ENCODE data around the gene SLC25A43. TPM values are rescaled to one million over a fixed set of nuclear protein-coding genes. Genes with fewer than 3 reads are reported as not detected.

The SLC25A43 gene
- polyA plus RNA-seq, 2 of the 4 experiments (the other 2 are of a cell fraction), result 27.4 to 31.2 TPM

DNA sequence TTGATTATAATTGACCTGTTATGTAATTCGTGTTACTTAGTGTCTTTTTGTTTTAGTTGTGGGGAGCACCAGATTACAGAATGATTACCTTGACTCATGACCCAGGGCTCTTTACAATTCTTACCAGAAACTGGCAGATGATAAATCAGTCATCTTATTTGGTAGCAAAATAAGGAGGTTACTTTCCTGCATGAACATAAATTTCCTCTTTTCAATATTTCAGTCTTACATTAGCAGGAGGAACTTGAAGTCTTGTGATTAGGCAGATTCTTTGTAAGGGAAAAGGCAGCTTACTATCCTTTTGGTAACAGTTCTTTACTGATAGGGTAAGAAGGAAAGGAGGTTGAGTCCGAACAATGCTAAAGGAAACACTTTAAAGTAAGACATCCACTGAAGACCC is 43.1 kb downstream of the SLC25A43 start:
- FAIRE-seq, result no peak

DNA sequence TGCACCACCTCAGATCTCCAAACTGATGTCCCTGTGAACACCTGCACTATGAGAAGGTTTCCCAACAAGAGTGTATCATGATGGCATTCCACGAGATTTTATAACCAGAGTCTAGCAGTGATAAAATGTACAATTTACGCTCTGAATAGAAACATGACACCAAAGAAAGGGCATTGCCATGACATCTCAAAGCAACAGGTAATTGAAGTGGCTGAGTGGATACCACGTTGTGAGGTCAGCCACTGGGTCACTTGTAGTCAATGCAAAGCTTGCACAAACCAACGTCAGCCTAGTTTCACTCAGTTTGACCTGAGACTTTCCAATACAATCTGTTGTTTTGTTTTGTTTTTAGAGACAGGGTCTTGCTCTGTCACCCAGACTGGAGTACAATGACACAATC is 54.1 kb downstream of the SLC25A43 start:
- FAIRE-seq (no peak), DNase-seq (ENCODE audit: low read depth in 1 of 2, low spot score in 1 of 2) (no peak), ATAC-seq (no peak)
- H3K9me3 ChIP-seq, result no peaks in the 10 kb centered on the region
- ChIA-PET CTCF (interaction anchor here (0.9 to 1.0 kb wide), 2 partner anchors 35 to 66 kb away, joined by 3 to 4 read pairs; no protein-coding TSS in a partner anchor), POLR2A (no interaction called here)
- no peak overlapping the region for H3K4me2 ChIP-seq
- TF ChIP-seq NR3C1 (IDR thresholded peaks at IDR 0.05), result no peak
- H3K27ac ChIP-seq, result no peak overlapping the region
- WGBS (ENCODE audit: missing lambda C conversion rate), result 88% methylated on average over 4 of the region's 4 CpGs
- H3K4me1 ChIP-seq, result 0 out of 3 replicates have a peak, but pooled peaks cover 3% of the 10 kb centered on the region
- no peak overlapping the region for H3K4me3 ChIP-seq

More for the DNA sequence above, 43.1 kb downstream of the SLC25A43 start:
- H3K4me2 ChIP-seq, result no peak overlapping the region
- CTCF ChIA-PET, result no interaction called here
- DNase-seq (ENCODE audit: low read depth in 1 of 2, low spot score in 1 of 2), result no peak
- no peak for ATAC-seq
- H3K27ac ChIP-seq, result no peak overlapping the region
- H3K4me3 ChIP-seq, result no peak overlapping the region
- POLR2A ChIA-PET, result no interaction called here
- no peaks in the 10 kb centered on the region for H3K4me1 ChIP-seq
- H3K9me3 ChIP-seq, result no peaks in the 10 kb centered on the region
- whole genome bisulfite sequencing (ENCODE audit: missing lambda C conversion rate), result 47% methylated on average over 2 of the region's 2 CpGs
- no peak for TF ChIP-seq NFE2L2 (conservative IDR thresholded peaks at IDR 0.05; ENCODE audit: low read length)
- TF ChIP-seq, protein P1, sequence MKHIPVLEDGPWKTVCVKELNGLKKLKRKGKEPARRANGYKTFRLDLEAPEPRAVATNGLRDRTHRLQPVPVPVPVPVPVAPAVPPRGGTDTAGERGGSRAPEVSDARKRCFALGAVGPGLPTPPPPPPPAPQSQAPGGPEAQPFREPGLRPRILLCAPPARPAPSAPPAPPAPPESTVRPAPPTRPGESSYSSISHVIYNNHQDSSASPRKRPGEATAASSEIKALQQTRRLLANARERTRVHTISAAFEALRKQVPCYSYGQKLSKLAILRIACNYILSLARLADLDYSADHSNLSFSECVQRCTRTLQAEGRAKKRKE (CRISPR knock-in tag; IDR thresholded peaks at IDR 0.05; ENCODE audit: low read depth), result no peak
- TF ChIP-seq ZSCAN20 (CRISPR knock-in tag; IDR thresholded peaks at IDR 0.05), result no peak
- no peak for TF ChIP-seq EHMT2 (IDR thresholded peaks at IDR 0.05; ENCODE audit: low read depth)
- no peak for TF ChIP-seq ESRRA (IDR thresholded peaks at IDR 0.05; ENCODE audit: borderline replicate concordance, low read length)
- TF ChIP-seq KDM5A (IDR thresholded peaks at IDR 0.05), result no peak
- TF ChIP-seq RNF2 (IDR thresholded peaks at IDR 0.05; ENCODE audit: borderline replicate concordance, low read depth), result no peak
- TF ChIP-seq, protein P2, sequence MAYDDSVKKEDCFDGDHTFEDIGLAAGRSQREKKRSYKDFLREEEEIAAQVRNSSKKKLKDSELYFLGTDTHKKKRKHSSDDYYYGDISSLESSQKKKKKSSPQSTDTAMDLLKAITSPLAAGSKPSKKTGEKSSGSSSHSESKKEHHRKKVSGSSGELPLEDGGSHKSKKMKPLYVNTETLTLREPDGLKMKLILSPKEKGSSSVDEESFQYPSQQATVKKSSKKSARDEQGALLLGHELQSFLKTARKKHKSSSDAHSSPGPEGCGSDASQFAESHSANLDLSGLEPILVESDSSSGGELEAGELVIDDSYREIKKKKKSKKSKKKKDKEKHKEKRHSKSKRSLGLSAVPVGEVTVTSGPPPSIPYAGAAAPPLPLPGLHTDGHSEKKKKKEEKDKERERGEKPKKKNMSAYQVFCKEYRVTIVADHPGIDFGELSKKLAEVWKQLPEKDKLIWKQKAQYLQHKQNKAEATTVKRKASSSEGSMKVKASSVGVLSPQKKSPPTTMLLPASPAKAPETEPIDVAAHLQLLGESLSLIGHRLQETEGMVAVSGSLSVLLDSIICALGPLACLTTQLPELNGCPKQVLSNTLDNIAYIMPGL (CRISPR knock-in tag; IDR thresholded peaks at IDR 0.05; ENCODE audit: borderline replicate concordance), result no peak
- no peak for TF ChIP-seq GATA3 (IDR thresholded peaks at IDR 0.05; ENCODE audit: borderline replicate concordance)
- TF ChIP-seq RCOR1 (IDR thresholded peaks at IDR 0.05; ENCODE audit: low read depth, low read length), result no peak
- TF ChIP-seq POLR2A (IDR thresholded peaks at IDR 0.05; ENCODE audit: low read length), result no peak
- TF ChIP-seq CHD2 (IDR thresholded peaks at IDR 0.05; ENCODE audit: low read length, partially characterized antibody), result no peak
- TF ChIP-seq KDM1A (IDR thresholded peaks at IDR 0.05; ENCODE audit: low read depth), result no peak
- TF ChIP-seq HOXB5 (CRISPR knock-in tag; IDR thresholded peaks at IDR 0.05), result no peak
- TF ChIP-seq, protein P3, sequence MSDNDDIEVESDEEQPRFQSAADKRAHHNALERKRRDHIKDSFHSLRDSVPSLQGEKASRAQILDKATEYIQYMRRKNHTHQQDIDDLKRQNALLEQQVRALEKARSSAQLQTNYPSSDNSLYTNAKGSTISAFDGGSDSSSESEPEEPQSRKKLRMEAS (IDR thresholded peaks at IDR 0.05), result no peak

DNA sequence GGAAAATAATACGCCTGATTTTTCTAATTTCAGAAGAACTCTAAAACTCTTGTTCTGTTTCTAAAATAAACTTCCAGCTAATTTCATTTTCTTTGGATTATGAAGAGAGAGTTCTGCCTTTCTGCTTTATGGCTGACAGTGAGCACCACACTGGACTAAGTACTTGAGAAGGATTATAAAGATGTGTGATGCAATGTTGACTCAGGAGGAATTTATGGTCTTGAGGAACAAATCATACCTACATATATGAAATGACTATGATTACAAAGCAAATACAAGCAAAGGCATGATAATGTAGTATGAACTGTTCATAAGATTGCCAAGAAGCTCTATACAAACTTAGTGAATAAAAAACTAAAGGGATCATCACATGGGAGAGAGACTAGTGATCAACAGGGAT is 56.1 kb downstream of the SLC25A43 start:
- Histone ChIP-seq H3K4me1 (0 out of 3 replicates have a peak, but pooled peaks cover 3% of the 10 kb centered on the region), H3K4me2 (no peak overlapping the region), H3K9me3 (no peaks in the 10 kb centered on the region), H3K27ac (no peak overlapping the region), H3K4me3 (no peak overlapping the region)
- ChIA-PET POLR2A (interaction anchor here (0.6 to 1.4 kb wide), 2 partner anchors 13 to 62 kb away, joined by 4 to 7 read pairs; partner anchors contain the start of gene SLC25A5), CTCF (interaction anchor here (0.6 to 0.7 kb wide), 2 partner anchors 263 to 882 kb away, joined by 3 read pairs; no protein-coding TSS in a partner anchor)
- TF ChIP-seq NPAS2 (CRISPR knock-in tag; IDR thresholded peaks at IDR 0.05; ENCODE audit: borderline replicate concordance), result no peak
- TF ChIP-seq CEBPB (IDR thresholded peaks at IDR 0.05), result no peak
- DNase-seq (ENCODE audit: low read depth in 1 of 2, low spot score in 1 of 2) (peak in 1 of 2 experiments; percentile 16), FAIRE-seq (no peak), ATAC-seq (no peak)
- 100% methylated on average over 1 of the region's 1 CpG for WGBS (ENCODE audit: missing lambda C conversion rate)

DNA sequence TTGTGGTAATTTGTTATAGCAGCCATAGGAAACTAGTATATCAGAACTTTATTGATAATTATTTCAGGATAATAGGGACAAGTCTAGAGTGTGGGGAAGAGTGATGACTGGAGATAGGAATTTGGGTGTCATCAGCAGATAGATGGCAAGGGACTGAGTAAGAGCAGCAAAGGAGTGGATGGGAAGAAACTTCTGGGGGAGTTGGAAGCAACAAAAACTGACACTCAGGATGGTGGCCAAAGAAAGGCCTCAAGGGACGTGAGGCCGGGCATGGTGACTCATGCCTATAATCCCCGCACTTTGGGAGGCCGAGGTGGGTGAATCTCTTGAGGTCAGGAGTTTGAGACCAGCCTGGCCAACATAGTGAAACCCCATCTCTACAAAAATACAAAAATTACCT is 60.0 kb downstream of the SLC25A43 start:
- TF ChIP-seq RARB (CRISPR knock-in tag; IDR thresholded peaks at IDR 0.05), result no peak
- TF ChIP-seq PHF8 (IDR thresholded peaks at IDR 0.05; ENCODE audit: borderline replicate concordance, low read depth), result no peak
- TF ChIP-seq SREBF2 (IDR thresholded peaks at IDR 0.05), result no peak
- no peak for TF ChIP-seq GATA3 (IDR thresholded peaks at IDR 0.05; ENCODE audit: borderline replicate concordance)
- TF ChIP-seq CHD2 (IDR thresholded peaks at IDR 0.05; ENCODE audit: low read length, partially characterized antibody), result no peak
- no peak for TF ChIP-seq ESRRA (IDR thresholded peaks at IDR 0.05; ENCODE audit: borderline replicate concordance, low read length)
- TF ChIP-seq NFE2L2 (conservative IDR thresholded peaks at IDR 0.05; ENCODE audit: low read length), result no peak
- TF ChIP-seq, protein P4, sequence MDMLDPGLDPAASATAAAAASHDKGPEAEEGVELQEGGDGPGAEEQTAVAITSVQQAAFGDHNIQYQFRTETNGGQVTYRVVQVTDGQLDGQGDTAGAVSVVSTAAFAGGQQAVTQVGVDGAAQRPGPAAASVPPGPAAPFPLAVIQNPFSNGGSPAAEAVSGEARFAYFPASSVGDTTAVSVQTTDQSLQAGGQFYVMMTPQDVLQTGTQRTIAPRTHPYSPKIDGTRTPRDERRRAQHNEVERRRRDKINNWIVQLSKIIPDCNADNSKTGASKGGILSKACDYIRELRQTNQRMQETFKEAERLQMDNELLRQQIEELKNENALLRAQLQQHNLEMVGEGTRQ (IDR thresholded peaks at IDR 0.05), result no peak
- TF ChIP-seq HOXA7 (CRISPR knock-in tag; IDR thresholded peaks at IDR 0.05), result no peak
- no peak for TF ChIP-seq CBX2 (IDR thresholded peaks at IDR 0.05; ENCODE audit: borderline replicate concordance, low read depth)
- TF ChIP-seq, protein P5, sequence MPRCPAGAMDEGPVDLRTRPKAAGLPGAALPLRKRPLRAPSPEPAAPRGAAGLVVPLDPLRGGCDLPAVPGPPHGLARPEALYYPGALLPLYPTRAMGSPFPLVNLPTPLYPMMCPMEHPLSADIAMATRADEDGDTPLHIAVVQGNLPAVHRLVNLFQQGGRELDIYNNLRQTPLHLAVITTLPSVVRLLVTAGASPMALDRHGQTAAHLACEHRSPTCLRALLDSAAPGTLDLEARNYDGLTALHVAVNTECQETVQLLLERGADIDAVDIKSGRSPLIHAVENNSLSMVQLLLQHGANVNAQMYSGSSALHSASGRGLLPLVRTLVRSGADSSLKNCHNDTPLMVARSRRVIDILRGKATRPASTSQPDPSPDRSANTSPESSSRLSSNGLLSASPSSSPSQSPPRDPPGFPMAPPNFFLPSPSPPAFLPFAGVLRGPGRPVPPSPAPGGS (IDR thresholded peaks at IDR 0.05), result no peak
- WGBS (ENCODE audit: missing lambda C conversion rate), result 73% methylated on average over 4 of the region's 4 CpGs
- FAIRE-seq, result no peak
- Histone ChIP-seq H3K27ac (no peak overlapping the region), H3K4me3 (no peak overlapping the region), H3K4me1 (peaks cover 3% of the 10 kb centered on the region; the same call in 2 of the 3 replicates), H3K9me3 (no peaks in the 10 kb centered on the region), H3K4me2 (no peak overlapping the region)
- ChIA-PET POLR2A (no interaction called here), CTCF (interaction anchor here (0.7 to 1.4 kb wide), 3 partner anchors 20 to 329 kb away, joined by 3 to 4 read pairs (median 4); no protein-coding TSS in a partner anchor)
- DNase-seq (ENCODE audit: low read depth in 1 of 2, low spot score in 1 of 2), result no peak
- ATAC-seq, result no peak
